GM12891 (cell line): ENCODE measurements around the gene UGT2A1.

Source experiments
- PAX5 ChIP-seq: IDR thresholded peaks from 2 replicates; pipeline ENCODE4 v1.6.1; 2011; ENCODE audit warnings: low read length, moderate library complexity, mild to moderate bottlenecking; ENCODE audit not compliant: insufficient read depth, severe bottlenecking
- POLR2A ChIP-seq: IDR thresholded peaks from 2 replicates; pipeline ENCODE4 v1.6.1; 2011; ENCODE audit warnings: low read depth, low read length, control low read depth
- POLR2AphosphoS5 ChIP-seq: IDR thresholded peaks from 2 replicates; pipeline ENCODE4 v1.6.1; 2011; ENCODE audit warnings: low read depth, low read length, control low read depth
- POU2F2 ChIP-seq: IDR thresholded peaks from 2 replicates; pipeline ENCODE4 v1.6.1; 2011; ENCODE audit warnings: low read depth, mild to moderate bottlenecking, control low read depth, low read length, moderate library complexity
- SPI1 ChIP-seq: IDR thresholded peaks from 2 replicates; pipeline ENCODE4 v1.6.1; 2011; ENCODE audit warnings: low read depth, low read length, control low read depth
- TAF1 ChIP-seq: IDR thresholded peaks from 2 replicates; pipeline ENCODE4 v1.6.1; 2011; ENCODE audit warnings: low read depth, low read length, control low read depth

GRCh38 chr4:69650872-69651271 is 2.2 kb downstream of the UGT2A1 start:
- TF ChIP-seq POLR2A = no peak
- no peak for TF ChIP-seq POLR2AphosphoS5
- no peak for TF ChIP-seq TAF1
- no peak for TF ChIP-seq SPI1
- no peak for TF ChIP-seq POU2F2
- TF ChIP-seq PAX5 = no peak
